ENCODE data around the gene LCP1. TPM values are rescaled to one million over a fixed set of nuclear protein-coding genes. Genes with fewer than 3 reads are reported as not detected.

LCP1 gene
- polyA plus RNA-seq, 1 donor = 41.1 TPM

DNA sequence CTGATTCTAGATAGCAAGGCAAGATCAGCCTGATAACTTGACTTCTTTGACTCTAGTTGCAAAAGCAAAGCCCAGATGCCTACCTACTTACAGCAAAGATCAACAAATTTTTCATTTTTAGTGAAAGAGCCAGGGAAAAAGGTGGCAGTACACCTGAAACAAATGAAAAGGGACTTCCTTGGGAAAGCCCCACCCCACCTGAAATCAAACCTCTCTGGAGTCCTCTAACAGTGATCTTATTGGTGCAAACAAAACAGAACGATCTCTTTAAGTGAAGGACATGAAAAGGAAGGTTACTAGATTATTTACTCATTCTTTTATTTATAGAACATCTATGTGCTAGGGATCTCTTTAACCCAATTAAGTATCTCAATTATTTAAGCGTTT is 507 bp upstream of the LCP1 start:
- no peaks in the 10 kb centered on the region for H3K4me1 ChIP-seq (ENCODE audit: control insufficient read depth, insufficient read depth, low read length)
- no peaks in the 10 kb centered on the region for H3K36me3 ChIP-seq (ENCODE audit: control insufficient read depth, insufficient read depth, low read length)
- no peaks in the 10 kb centered on the region for H3K27me3 ChIP-seq (ENCODE audit: control insufficient read depth, insufficient read depth, low read length)
- no peak overlapping the region for H3K4me3 ChIP-seq (ENCODE audit: low read length)
- H3K27ac ChIP-seq (ENCODE audit: low read length) = no peak overlapping the region
- DNase-seq = no peak
- H3K9me3 ChIP-seq (ENCODE audit: control insufficient read depth, low read depth, low read length) = no peaks in the 10 kb centered on the region
- no CpG with 5 or more reads among the region's 2 CpGs for WGBS (ENCODE audit: insufficient coverage, low lambda C conversion rate)

DNA sequence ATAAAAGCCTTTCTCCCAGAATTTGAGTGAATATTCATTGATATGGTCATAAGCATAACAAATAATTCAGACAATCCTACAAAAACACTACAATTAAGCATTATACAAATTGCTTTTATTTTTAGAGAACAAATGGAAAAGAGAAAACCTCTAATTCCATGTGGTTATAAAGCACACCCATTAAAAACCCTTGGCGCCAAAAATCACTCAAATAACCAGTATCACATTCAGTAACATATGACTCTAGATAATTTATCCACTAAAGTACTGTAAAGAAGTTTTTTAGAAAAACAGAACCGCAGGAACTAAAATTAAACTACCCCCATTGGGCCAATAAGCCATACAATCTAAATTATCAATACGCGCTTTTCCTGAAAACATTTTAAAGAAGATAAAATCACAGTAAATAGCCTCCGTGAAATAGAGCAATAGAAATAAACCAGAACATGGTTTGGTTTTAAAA is 569 bp downstream of the LCP1 start:
- Histone ChIP-seq H3K4me1 (ENCODE audit: control insufficient read depth, insufficient read depth, low read length) (no peaks in the 10 kb centered on the region), H3K4me3 (ENCODE audit: low read length) (peak overlapping the region; percentile 13), H3K27me3 (ENCODE audit: control insufficient read depth, insufficient read depth, low read length) (no peaks in the 10 kb centered on the region), H3K36me3 (ENCODE audit: control insufficient read depth, insufficient read depth, low read length) (no peaks in the 10 kb centered on the region), H3K9me3 (ENCODE audit: control insufficient read depth, low read depth, low read length) (no peaks in the 10 kb centered on the region), H3K27ac (ENCODE audit: low read length) (no peak overlapping the region)
- DNase-seq = no peak
- WGBS (ENCODE audit: insufficient coverage, low lambda C conversion rate) = 80% methylated on average over 1 of the region's 5 CpGs

- no peak overlapping the region for H3K27ac ChIP-seq (ENCODE audit: low read length)
- H3K36me3 ChIP-seq (ENCODE audit: control insufficient read depth, insufficient read depth, low read length) = no peaks in the 10 kb centered on the region
- peak overlapping the region; percentile 13 for H3K4me3 ChIP-seq (ENCODE audit: low read length)
- no peaks in the 10 kb centered on the region for H3K4me1 ChIP-seq (ENCODE audit: control insufficient read depth, insufficient read depth, low read length)
- no peak for DNase-seq
- 64% methylated on average over 4 of the region's 5 CpGs for WGBS (ENCODE audit: insufficient coverage, low lambda C conversion rate)
- no peaks in the 10 kb centered on the region for H3K27me3 ChIP-seq (ENCODE audit: control insufficient read depth, insufficient read depth, low read length)
- H3K9me3 ChIP-seq (ENCODE audit: control insufficient read depth, low read depth, low read length) = no peaks in the 10 kb centered on the region
Measured at GRCh38 chr13:46179969-46180763, 1.8 kb downstream of the LCP1 start.

DNA sequence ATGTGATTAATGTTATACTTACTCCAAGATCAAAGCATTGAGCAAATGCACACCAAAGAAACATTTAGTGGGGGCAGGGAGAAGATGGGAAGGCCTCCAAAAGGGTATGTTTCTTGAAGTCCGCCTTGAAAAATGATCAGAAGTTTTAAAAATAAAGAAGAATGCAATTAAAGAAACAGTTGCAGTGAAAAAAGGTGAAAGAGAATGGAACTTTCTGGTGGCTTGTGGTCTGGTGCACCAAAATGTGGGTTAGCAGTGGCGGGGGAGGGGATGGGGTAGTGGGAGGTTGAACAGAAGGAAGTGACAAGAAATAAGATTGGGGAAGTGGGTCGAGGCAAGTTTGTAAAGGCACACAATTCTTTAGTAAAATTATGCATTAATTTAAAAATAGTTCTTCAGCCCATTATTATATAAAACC is 2.5 kb downstream of the LCP1 start:
- WGBS (ENCODE audit: insufficient coverage, low lambda C conversion rate) = 75% methylated on average over 2 of the region's 3 CpGs
- no peaks in the 10 kb centered on the region for H3K27me3 ChIP-seq (ENCODE audit: control insufficient read depth, insufficient read depth, low read length)
- DNase-seq = no peak
- no peak overlapping the region for H3K27ac ChIP-seq (ENCODE audit: low read length)
- no peaks in the 10 kb centered on the region for H3K36me3 ChIP-seq (ENCODE audit: control insufficient read depth, insufficient read depth, low read length)
- no peaks in the 10 kb centered on the region for H3K4me1 ChIP-seq (ENCODE audit: control insufficient read depth, insufficient read depth, low read length)
- no peak overlapping the region for H3K4me3 ChIP-seq (ENCODE audit: low read length)
- no peaks in the 10 kb centered on the region for H3K9me3 ChIP-seq (ENCODE audit: control insufficient read depth, low read depth, low read length)

DNA sequence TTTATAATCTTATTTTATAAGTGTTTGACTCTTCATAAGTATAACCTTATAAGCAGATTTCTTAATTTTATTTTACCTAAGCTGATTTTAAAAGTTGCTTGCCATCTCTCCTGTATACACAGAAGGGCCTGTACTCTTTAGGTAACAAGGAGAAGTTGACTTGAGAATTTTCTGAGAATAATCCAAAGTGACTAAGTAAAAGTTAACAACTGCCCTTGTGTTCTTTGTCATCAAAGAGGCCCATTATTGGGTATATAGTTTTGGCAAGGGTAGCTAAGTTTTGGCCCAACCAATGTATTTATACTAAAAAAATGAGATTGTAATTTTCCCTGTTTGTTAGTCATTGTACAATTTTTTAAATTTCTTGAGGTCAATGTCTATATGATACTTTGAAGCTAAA is 3.2 kb downstream of the LCP1 start:
- DNase-seq = no peak
- H3K27me3 ChIP-seq (ENCODE audit: control insufficient read depth, insufficient read depth, low read length) = peaks cover under 1% of the 10 kb centered on the region
- no peaks in the 10 kb centered on the region for H3K9me3 ChIP-seq (ENCODE audit: control insufficient read depth, low read depth, low read length)
- H3K4me3 ChIP-seq (ENCODE audit: low read length) = no peak overlapping the region
- no peaks in the 10 kb centered on the region for H3K36me3 ChIP-seq (ENCODE audit: control insufficient read depth, insufficient read depth, low read length)
- H3K4me1 ChIP-seq (ENCODE audit: control insufficient read depth, insufficient read depth, low read length) = no peaks in the 10 kb centered on the region
- no peak overlapping the region for H3K27ac ChIP-seq (ENCODE audit: low read length)

- no peak for DNase-seq
- no CpG with 5 or more reads among the region's 5 CpGs for WGBS (ENCODE audit: insufficient coverage, low lambda C conversion rate)
- H3K9me3 ChIP-seq (ENCODE audit: control insufficient read depth, low read depth, low read length) = no peaks in the 10 kb centered on the region
- no peak overlapping the region for H3K27ac ChIP-seq (ENCODE audit: low read length)
- H3K4me3 ChIP-seq (ENCODE audit: low read length) = no peak overlapping the region
- H3K36me3 ChIP-seq (ENCODE audit: control insufficient read depth, insufficient read depth, low read length) = no peaks in the 10 kb centered on the region
- H3K27me3 ChIP-seq (ENCODE audit: control insufficient read depth, insufficient read depth, low read length) = peaks cover 4% of the 10 kb centered on the region
- H3K4me1 ChIP-seq (ENCODE audit: control insufficient read depth, insufficient read depth, low read length) = no peaks in the 10 kb centered on the region
Measured at GRCh38 chr13:46178143-46178542, 3.8 kb downstream of the LCP1 start.

DNA sequence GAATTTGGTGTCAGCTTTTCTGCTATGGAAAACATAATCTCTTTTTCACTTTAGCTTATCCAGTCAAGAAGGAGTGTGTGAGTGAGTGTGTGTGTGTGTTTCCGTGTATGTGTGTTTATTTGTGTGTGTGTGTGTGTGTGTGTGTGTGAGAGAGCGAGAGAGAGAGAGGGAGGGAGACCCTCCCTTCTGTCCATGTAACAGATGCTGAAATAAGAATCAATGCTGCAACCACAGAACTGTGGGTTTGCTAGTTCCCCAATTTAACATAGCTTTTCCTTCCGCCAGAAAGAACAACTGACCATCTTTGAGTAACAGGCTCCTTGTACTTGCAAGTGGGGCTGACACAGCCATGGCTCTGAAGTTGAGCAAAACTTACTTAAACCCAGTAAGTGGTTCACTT is 5.2 kb downstream of the LCP1 start:
- H3K27ac ChIP-seq (ENCODE audit: low read length) = no peak overlapping the region
- H3K9me3 ChIP-seq (ENCODE audit: control insufficient read depth, low read depth, low read length) = no peaks in the 10 kb centered on the region
- no CpG with 5 or more reads among the region's 3 CpGs for WGBS (ENCODE audit: insufficient coverage, low lambda C conversion rate)
- H3K4me1 ChIP-seq (ENCODE audit: control insufficient read depth, insufficient read depth, low read length) = no peaks in the 10 kb centered on the region
- H3K36me3 ChIP-seq (ENCODE audit: control insufficient read depth, insufficient read depth, low read length) = no peaks in the 10 kb centered on the region
- DNase-seq = peak in 1 of 2 donors; percentile 19
- no peak overlapping the region for H3K4me3 ChIP-seq (ENCODE audit: low read length)
- H3K27me3 ChIP-seq (ENCODE audit: control insufficient read depth, insufficient read depth, low read length) = peaks cover 4% of the 10 kb centered on the region

DNA sequence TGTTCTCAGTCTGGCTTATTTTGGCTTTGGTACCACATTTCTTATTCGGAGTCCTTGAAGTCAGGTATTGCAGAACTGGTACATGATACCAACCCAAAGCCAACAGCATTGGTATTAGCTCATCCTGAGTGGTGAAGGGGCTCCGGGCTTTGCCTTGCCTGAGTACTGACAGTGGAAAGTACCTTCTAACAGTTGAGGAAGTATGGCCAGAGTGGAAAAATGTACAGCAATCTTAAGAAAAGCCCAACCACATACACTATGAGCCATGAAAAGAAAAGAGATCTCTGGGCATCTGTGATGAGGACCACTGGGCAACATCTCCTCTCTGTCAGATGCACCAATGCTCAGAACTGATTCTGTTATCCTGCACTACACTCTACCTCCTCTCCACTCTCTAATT is 8.3 kb downstream of the LCP1 start:
- Histone ChIP-seq H3K9me3 (ENCODE audit: control insufficient read depth, low read depth, low read length) (no peaks in the 10 kb centered on the region), H3K4me3 (ENCODE audit: low read length) (no peak overlapping the region), H3K27me3 (ENCODE audit: control insufficient read depth, insufficient read depth, low read length) (peaks cover 4% of the 10 kb centered on the region), H3K4me1 (ENCODE audit: control insufficient read depth, insufficient read depth, low read length) (no peaks in the 10 kb centered on the region), H3K36me3 (ENCODE audit: control insufficient read depth, insufficient read depth, low read length) (no peaks in the 10 kb centered on the region), H3K27ac (ENCODE audit: low read length) (no peak overlapping the region)
- no peak for DNase-seq
- WGBS (ENCODE audit: insufficient coverage, low lambda C conversion rate) = no CpG with 5 or more reads among the region's 2 CpGs

GRCh38 chr13:46172531-46172991 is 9.4 kb downstream of the LCP1 start:
- 100% methylated on average over 2 of the region's 6 CpGs for WGBS (ENCODE audit: insufficient coverage, low lambda C conversion rate)
- Histone ChIP-seq H3K27ac (ENCODE audit: low read length) (no peak overlapping the region), H3K27me3 (ENCODE audit: control insufficient read depth, insufficient read depth, low read length) (peaks cover 4% of the 10 kb centered on the region), H3K9me3 (ENCODE audit: control insufficient read depth, low read depth, low read length) (no peaks in the 10 kb centered on the region), H3K36me3 (ENCODE audit: control insufficient read depth, insufficient read depth, low read length) (no peaks in the 10 kb centered on the region), H3K4me1 (ENCODE audit: control insufficient read depth, insufficient read depth, low read length) (no peaks in the 10 kb centered on the region), H3K4me3 (ENCODE audit: low read length) (no peak overlapping the region)
- DNase-seq = no peak

- no peak for DNase-seq
- H3K36me3 ChIP-seq (ENCODE audit: control insufficient read depth, insufficient read depth, low read length) = no peaks in the 10 kb centered on the region
- H3K4me1 ChIP-seq (ENCODE audit: control insufficient read depth, insufficient read depth, low read length) = no peaks in the 10 kb centered on the region
- H3K27me3 ChIP-seq (ENCODE audit: control insufficient read depth, insufficient read depth, low read length) = peaks cover 6% of the 10 kb centered on the region
- no peak overlapping the region for H3K27ac ChIP-seq (ENCODE audit: low read length)
- WGBS (ENCODE audit: insufficient coverage, low lambda C conversion rate) = 92% methylated on average over 2 of the region's 7 CpGs
- H3K4me3 ChIP-seq (ENCODE audit: low read length) = no peak overlapping the region
- H3K9me3 ChIP-seq (ENCODE audit: control insufficient read depth, low read depth, low read length) = no peaks in the 10 kb centered on the region
Measured at GRCh38 chr13:46171739-46172138, 10.2 kb downstream of the LCP1 start.

- DNase-seq = no peak
- H3K4me1 ChIP-seq (ENCODE audit: control insufficient read depth, insufficient read depth, low read length) = no peaks in the 10 kb centered on the region
- H3K27ac ChIP-seq (ENCODE audit: low read length) = no peak overlapping the region
- no peaks in the 10 kb centered on the region for H3K36me3 ChIP-seq (ENCODE audit: control insufficient read depth, insufficient read depth, low read length)
- no CpG with 5 or more reads among the region's 4 CpGs for WGBS (ENCODE audit: insufficient coverage, low lambda C conversion rate)
- no peaks in the 10 kb centered on the region for H3K9me3 ChIP-seq (ENCODE audit: control insufficient read depth, low read depth, low read length)
- no peak overlapping the region for H3K4me3 ChIP-seq (ENCODE audit: low read length)
- peaks cover 6% of the 10 kb centered on the region for H3K27me3 ChIP-seq (ENCODE audit: control insufficient read depth, insufficient read depth, low read length)
Measured at GRCh38 chr13:46171217-46171616, 10.8 kb downstream of the LCP1 start.

Data from large intestine (tissue), 3 donors.